GM18951 (cell line): ENCODE results near the gene WNT6.

Experiments
- POLR2A ChIP-seq: IDR thresholded peaks from 4 replicates; pipeline ENCODE4 v1.6.1; 2011; ENCODE audit warnings: mild to moderate bottlenecking; ENCODE audit not compliant: insufficient read length, insufficient read depth; ENCODE audit errors: extremely low read depth
- in situ Hi-C: fragments of 300-500 bp; cut with MboI; formaldehyde crosslinking; loops from one replicate; pipeline ENCODE4 v1.12.0; 2022; ENCODE audit warnings: low sequenced_read_pairs, mixed read lengths, inconsistent platforms; ENCODE audit not compliant: unreplicated experiment

WNT6 gene

GRCh38 chr2:218859556-218859987, at the start of gene WNT6:
Gene WNT6, plus strand, starts transcription at chr2:218859805. Its CDS starts 233 bp downstream, at chr2:218860038.
- TF ChIP-seq POLR2A = no peak
- in situ Hi-C loops = no loop called here

DNA sequence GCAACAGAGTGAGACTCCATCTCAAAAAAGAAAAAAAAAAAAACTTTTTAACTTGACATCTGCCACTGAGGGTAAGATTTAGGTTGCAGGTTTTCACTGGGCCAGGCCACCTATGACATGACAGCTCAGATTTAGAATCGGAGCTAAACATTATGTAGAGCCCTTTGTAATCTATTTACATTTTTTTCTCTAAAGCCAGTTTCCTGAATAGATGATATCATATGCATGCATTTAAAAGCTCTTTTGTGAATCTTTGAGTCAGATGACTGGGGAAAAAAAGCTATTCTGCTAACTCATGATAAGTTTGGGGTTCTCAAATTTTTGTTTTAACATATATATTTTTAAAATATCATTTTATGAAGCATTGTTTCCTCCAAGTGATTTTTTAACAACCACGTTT, 49.3 kb upstream of the WNT6 start:
- in situ Hi-C loops = no loop called here
- TF ChIP-seq POLR2A = no peak

- in situ Hi-C loops = no loop called here
- no peak for TF ChIP-seq POLR2A
Observed at GRCh38 chr2:218811382-218811781, 48.2 kb upstream of the WNT6 start.

DNA sequence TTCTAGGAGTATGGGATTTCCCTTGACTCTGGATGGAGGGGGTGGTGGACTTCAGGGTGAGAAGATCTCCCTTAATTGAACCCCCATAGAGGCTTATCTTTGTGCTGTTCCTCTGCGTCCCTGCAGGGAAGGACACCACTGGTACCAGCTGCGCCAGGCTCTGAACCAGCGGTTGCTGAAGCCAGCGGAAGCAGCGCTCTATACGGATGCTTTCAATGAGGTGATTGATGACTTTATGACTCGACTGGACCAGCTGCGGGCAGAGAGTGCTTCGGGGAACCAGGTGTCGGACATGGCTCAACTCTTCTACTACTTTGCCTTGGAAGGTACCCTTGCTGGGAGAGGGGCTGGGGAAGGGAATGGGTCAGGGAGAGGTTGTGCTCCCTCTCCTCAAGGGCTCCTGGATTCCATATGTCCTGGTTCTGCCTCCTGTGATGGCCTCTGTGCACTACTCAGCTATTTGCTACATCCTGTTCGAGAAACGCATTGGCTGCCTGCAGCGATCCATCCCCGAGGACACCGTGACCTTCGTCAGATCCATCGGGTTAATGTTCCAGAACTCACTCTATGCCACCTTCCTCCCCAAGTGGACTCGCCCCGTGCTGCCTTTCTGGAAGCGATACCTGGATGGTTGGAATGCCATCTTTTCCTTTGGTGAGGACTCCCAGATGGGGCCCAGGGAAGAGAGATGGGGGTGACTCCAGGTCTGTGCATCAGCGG, 47.3 kb upstream of the WNT6 start:
- in situ Hi-C loops = no loop called here
- no peak for TF ChIP-seq POLR2A

GRCh38 chr2:218812861-218813260, 46.7 kb upstream of the WNT6 start:
- TF ChIP-seq POLR2A = no peak
- in situ Hi-C loops = no loop called here

DNA sequence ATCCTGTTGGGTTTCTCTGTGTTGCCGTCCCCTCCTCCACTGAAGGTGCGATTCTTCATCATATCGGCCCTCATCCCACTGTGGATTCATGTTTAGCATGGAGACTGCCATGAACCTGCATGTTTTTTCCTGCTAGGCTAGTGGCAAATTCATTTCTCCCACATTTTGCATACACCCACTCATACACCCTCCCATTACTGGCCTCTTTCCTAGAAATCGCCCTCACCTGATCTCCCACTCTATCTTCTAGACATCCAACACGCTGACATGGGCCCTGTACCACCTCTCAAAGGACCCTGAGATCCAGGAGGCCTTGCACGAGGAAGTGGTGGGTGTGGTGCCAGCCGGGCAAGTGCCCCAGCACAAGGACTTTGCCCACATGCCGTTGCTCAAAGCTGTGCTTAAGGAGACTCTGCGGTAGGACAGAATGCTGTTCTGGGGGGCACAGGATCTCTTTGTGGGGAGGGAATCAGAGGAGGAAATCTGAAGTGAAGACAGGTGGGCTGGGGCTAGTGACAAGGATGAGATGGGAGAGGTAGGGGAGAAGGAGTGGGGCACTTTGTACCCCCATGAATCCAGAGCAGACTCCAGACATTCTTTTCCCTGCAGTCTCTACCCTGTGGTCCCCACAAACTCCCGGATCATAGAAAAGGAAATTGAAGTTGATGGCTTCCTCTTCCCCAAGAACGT, 45.7 kb upstream of the WNT6 start:
- no peak for TF ChIP-seq POLR2A
- in situ Hi-C loops = no loop called here

DNA sequence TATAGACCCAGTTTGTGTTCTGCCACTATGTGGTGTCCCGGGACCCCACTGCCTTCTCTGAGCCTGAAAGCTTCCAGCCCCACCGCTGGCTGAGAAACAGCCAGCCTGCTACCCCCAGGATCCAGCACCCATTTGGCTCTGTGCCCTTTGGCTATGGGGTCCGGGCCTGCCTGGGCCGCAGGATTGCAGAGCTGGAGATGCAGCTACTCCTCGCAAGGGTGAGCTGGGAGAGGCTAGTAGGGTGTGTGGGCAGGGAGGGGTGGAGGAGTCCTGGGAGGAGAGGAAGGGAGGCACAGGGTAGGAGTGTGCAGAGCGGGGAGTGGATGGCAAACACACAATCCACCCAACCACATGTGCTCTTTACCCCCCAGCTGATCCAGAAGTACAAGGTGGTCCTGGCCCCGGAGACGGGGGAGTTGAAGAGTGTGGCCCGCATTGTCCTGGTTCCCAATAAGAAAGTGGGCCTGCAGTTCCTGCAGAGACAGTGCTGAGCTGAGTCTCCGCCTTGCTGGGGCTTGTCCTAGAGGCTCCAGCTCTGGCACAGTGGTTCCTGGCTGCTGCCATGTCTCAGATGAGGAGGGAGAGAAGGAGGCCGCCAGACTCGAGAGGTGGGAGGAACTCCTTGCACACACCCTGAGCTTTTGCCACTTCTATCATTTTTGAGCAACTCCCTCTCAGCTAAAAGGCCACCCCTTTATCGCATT, 44.9 kb upstream of the WNT6 start:
- no peak for TF ChIP-seq POLR2A
- in situ Hi-C loops = no loop called here

- in situ Hi-C loops = no loop called here
- no peak for TF ChIP-seq POLR2A
Observed at GRCh38 chr2:218815244-218815637, 44.4 kb upstream of the WNT6 start.

DNA sequence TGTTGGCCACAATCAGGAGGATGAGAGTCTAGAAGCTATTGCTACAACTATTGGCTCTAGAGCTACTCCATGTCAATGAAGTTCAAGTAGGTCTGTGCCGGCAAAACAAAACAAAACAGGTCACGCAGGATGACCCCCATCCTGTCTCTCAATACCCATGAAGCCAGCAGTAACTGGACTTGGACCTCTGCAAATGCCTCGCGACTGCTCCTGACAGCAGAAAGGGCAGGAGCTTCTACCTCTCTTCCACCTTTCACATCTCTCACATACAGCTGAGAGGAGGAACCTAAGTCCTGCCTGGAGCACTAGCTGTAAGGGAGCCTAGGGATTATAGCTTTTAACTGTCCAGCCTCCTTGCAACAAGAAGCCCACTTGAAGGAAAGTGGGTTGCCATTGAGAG, 44.0 kb upstream of the WNT6 start:
- in situ Hi-C loops = no loop called here
- TF ChIP-seq POLR2A = no peak

- in situ Hi-C loops = no loop called here
- TF ChIP-seq POLR2A = no peak
Observed at GRCh38 chr2:218816561-218817011, 43.0 kb upstream of the WNT6 start.

DNA sequence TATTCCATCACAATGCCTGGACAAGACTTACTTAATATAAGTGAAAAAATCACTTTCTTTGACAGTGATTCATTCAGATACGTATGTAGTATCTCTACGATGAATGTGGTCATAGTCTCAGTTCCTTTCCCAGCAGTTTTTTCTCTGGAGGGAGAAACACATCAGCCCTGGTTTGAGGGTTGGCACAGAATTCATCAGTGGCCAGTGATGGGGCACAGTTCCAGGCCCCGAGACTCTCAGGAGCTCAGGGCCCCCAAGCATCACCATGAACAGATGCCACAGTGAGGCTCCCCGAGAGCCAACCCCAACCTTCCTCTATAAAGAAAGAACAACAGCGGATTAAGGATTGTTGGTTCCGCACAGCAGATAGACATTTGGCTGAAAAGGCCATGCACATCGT, 40.5 kb upstream of the WNT6 start:
- TF ChIP-seq POLR2A = no peak
- in situ Hi-C loops = no loop called here

DNA sequence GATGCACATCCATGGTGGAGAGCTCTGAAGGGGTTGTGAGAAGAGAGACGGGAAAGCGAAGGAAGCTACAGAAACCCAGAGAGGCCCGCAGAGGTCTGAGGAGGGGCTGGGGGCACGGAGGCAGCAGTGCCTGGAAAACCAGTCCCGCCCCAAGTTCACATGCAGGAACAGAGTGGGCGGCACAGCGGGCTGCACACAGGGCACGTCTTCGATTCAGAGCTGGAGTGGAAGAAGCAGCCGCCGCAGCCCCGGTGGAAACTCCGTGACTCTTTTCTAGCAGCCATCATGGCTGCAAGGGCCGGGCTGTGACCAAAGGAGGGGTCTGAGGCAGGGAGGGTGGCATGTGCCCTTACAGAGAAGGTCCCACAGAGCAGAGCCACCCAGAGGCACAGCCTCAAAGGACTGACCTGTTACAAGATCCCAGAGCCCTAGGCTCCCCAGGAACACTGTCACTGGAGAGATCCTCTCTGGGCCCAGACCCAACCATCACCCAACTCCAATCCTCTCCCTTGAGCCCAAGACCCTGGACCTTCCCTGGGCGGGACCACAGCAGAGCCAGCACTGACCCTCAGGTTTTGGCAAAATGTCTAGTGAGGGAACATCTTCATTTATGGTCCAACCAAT, 38.7 kb upstream of the WNT6 start:
- no peak for TF ChIP-seq POLR2A
- in situ Hi-C loops = no loop called here

DNA sequence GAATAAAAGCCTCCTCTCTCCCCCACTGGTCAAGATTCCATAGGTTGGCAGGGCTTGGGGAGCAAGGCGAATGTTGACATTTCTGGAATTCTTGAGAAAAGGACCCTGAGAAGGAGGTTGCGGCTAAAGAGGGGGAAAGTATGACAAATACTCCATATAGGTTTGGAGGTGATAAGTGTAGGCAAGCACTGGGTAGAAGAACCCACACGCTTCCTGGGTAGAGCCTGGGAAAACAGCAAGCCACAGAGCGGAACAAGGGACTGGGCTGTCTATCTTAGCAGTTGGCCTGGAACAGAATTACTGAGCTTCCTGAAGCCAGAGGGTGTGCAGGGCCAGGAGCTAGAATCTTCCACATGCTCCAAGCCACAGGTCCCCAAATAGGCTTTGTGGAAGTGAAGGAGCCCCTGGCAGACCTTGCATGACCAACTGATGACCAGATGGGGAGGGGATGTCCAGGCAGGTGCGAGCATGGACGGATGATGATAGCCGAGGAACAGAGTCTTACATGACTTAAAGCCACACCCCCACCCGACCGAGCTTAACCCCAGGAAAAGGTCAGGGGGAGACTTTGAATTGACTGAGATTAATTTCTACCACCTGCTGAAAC, 37.9 kb upstream of the WNT6 start:
- in situ Hi-C loops = no loop called here

More for the DNA sequence above, 37.9 kb upstream of the WNT6 start:
- TF ChIP-seq POLR2A = no peak
